GM12801 (cell line): ENCODE data around the gene HBS1L.

Experiments used
- TF ChIP-seq, protein P1 (sequence below): IDR thresholded peaks from one replicate; pipeline ENCODE4 v1.5.1; 2011; ENCODE audit warnings: control low read depth; ENCODE audit not compliant: insufficient read length; ENCODE audit errors: extremely low read depth

Gene HBS1L

DNA sequence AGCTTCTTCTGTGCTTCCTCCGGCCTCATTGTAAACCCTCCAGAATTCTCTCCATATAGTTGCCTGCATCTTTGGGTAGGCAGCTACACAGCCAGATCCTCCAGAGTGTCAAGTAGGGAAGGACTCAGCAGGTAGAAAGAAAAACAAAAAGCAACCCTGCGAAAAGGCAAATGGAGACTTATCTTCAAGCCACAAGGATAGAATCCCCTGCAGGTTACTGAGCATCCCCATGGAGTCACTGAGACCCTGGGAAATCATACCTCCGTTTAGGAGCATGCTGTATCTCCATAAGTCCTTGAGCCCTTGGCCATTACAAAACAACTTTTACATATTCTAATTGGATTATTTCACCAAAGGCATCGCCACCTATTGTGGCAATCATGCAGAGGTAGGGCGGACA is 133.3 kb downstream of the HBS1L start:
- TF ChIP-seq, protein P1, sequence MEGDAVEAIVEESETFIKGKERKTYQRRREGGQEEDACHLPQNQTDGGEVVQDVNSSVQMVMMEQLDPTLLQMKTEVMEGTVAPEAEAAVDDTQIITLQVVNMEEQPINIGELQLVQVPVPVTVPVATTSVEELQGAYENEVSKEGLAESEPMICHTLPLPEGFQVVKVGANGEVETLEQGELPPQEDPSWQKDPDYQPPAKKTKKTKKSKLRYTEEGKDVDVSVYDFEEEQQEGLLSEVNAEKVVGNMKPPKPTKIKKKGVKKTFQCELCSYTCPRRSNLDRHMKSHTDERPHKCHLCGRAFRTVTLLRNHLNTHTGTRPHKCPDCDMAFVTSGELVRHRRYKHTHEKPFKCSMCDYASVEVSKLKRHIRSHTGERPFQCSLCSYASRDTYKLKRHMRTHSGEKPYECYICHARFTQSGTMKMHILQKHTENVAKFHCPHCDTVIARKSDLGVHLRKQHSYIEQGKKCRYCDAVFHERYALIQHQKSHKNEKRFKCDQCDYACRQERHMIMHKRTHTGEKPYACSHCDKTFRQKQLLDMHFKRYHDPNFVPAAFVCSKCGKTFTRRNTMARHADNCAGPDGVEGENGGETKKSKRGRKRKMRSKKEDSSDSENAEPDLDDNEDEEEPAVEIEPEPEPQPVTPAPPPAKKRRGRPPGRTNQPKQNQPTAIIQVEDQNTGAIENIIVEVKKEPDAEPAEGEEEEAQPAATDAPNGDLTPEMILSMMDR = no peak

DNA sequence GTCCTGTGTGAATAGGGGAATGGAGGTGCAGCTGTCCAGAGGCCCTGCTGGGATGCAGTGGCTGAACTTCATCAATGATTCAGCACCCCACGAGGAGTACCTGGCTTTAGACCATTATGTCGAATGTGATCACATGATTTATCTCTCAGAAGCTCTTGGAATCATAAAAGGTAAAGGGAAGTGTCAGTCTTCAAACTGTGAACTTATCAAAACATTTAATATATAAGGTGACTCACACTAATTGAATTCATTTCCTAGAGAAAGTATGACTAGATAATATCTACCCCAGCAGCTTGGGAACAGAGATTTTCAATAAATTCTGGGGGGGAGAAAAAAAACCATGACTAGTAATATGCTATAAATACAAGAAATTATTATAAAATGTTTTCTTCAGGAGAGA is 134.2 kb downstream of the HBS1L start:
- TF ChIP-seq, protein P1 = no peak

DNA sequence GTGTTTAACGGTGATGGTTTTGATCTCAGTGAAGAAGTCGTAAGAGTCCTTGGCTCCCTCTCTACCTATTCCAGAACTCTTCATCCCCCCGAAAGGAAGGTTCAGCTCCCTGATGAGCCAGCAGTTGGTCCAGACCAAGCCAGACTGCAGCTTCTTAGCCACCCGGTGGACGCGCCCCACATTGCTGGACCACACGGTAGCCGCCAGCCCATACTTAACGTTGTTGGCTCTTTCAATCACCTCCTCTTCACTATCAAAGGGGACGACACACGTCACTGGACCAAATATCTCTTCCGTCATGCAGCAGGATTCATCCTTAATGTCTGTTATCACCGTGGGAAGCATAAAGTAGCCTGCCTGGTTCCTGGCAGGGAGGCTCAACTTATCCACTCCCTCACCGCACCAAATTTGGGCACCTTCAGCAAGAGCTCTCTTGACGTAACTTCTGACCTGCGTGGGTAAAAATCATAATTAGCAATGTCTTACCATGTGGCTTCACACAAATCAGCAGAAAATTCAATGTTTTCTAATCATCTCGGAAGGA is 136.1 kb downstream of the HBS1L start:
- TF ChIP-seq, protein P1 = no peak

- TF ChIP-seq, protein P1 = no peak
These were observed 143.1 kb downstream of the HBS1L start for GRCh38 chr6:134911547-134911946.

GRCh38 chr6:134910593-134910935 is 144.1 kb downstream of the HBS1L start:
- TF ChIP-seq, protein P1 = no peak
